NCI-H2171 treated with DMSO at 0.1 percent for 48 hours (cell line): ENCODE measurements around the gene APP.

ENCODE experiments used
- DNase-seq: peaks from one replicate; lab custom pipeline; 2025; lab: John Stamatoyannopoulos, UW

APP gene

GRCh38 chr21:25863031-25863430 lies 307.5 kb downstream of the APP start:
- DNase-seq: no peak

GRCh38 chr21:25862596-25862995 lies 308.0 kb downstream of the APP start:
- no peak for DNase-seq

- DNase-seq: no peak
Observed at GRCh38 chr21:25862112-25862511, 308.5 kb downstream of the APP start.

GRCh38 chr21:25859235-25859929 lies 311.2 kb downstream of the APP start:
- no peak for DNase-seq

GRCh38 chr21:25858325-25858724 lies 312.2 kb downstream of the APP start:
- no peak for DNase-seq

- no peak for DNase-seq
Observed at GRCh38 chr21:25857308-25858074, 313.1 kb downstream of the APP start.

- DNase-seq: no peak
Observed at GRCh38 chr21:25855576-25855975, 315.0 kb downstream of the APP start.

GRCh38 chr21:25850126-25850842 lies 320.3 kb downstream of the APP start:
- DNase-seq: no peak

- DNase-seq: no peak
Observed at GRCh38 chr21:25848309-25848708, 322.3 kb downstream of the APP start.

GRCh38 chr21:25845729-25846256 lies 324.8 kb downstream of the APP start:
- no peak for DNase-seq

GRCh38 chr21:25842925-25843324 lies 327.6 kb downstream of the APP start:
- DNase-seq: no peak

GRCh38 chr21:25838809-25839208 lies 331.8 kb downstream of the APP start:
- peak; percentile 39 for DNase-seq

- DNase-seq: no peak
Observed at GRCh38 chr21:25837533-25838265, 332.9 kb downstream of the APP start.

GRCh38 chr21:25836396-25836795 lies 334.2 kb downstream of the APP start:
- no peak for DNase-seq

- DNase-seq: no peak
Observed at GRCh38 chr21:25834381-25834780, 336.2 kb downstream of the APP start.

- DNase-seq: no peak
Observed at GRCh38 chr21:25831300-25831960, 339.1 kb downstream of the APP start.
